Measurements from ENCODE around the gene CD101. TPM values are rescaled to one million over a fixed set of nuclear protein-coding genes. Genes with fewer than 3 reads are reported as not detected.

CD101 gene
- total RNA-seq, 6 donors from 2014 or later, result 3.1 to 50.2 (median 11.7) TPM

- ATAC-seq (ENCODE audit: low FRiP score in 2 of 2), result no peak
- no peak for DNase-seq
- TF ChIP-seq POLR2A (IDR thresholded peaks at IDR 0.05), result no peak
- no peak for TF ChIP-seq EP300 (IDR thresholded peaks at IDR 0.05)
- TF ChIP-seq, protein P1, sequence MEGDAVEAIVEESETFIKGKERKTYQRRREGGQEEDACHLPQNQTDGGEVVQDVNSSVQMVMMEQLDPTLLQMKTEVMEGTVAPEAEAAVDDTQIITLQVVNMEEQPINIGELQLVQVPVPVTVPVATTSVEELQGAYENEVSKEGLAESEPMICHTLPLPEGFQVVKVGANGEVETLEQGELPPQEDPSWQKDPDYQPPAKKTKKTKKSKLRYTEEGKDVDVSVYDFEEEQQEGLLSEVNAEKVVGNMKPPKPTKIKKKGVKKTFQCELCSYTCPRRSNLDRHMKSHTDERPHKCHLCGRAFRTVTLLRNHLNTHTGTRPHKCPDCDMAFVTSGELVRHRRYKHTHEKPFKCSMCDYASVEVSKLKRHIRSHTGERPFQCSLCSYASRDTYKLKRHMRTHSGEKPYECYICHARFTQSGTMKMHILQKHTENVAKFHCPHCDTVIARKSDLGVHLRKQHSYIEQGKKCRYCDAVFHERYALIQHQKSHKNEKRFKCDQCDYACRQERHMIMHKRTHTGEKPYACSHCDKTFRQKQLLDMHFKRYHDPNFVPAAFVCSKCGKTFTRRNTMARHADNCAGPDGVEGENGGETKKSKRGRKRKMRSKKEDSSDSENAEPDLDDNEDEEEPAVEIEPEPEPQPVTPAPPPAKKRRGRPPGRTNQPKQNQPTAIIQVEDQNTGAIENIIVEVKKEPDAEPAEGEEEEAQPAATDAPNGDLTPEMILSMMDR (IDR thresholded peaks at IDR 0.05), result no peak
- Histone ChIP-seq H3K4me3 (no peak overlapping the region), H3K36me3 (no peaks in the 10 kb centered on the region), H3K27me3 (no peaks in the 10 kb centered on the region), H3K27ac (peak overlapping the region in 1 of 4 donors; percentile 12), H3K4me1 (peaks cover 0 to 13% (median 5%) of the 10 kb centered on the region in 4 donors), H3K9me3 (no peaks in the 10 kb centered on the region)
- 76 to 88% methylated on average over 2 of the region's 2 CpGs for WGBS, 2 donors
These were observed 6.1 kb downstream of the CD101 start for GRCh38 chr1:117007719-117008013.

DNA sequence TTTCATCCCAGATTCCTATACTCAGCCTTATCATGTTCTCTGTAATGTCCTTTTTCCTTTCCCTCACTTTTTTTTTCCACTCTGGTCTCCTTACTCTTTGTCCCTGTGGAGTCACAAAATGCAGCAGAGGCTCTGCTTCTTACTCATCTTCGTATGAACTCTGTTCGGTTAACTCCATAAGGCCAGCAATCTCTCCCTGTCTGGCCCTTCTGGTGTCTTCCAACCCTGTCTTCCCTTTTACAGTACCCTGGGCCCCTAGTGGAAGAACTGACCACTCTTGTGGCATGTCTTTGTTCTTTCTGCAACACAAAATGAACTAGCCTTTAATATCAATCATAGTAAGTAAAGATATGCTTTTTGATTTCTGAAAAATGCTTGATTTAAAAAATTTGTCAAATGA, 7.1 kb downstream of the CD101 start:
- Histone ChIP-seq H3K9me3 (no peaks in the 10 kb centered on the region), H3K27me3 (no peaks in the 10 kb centered on the region), H3K4me1 (peaks cover 0 to 13% (median 5%) of the 10 kb centered on the region in 4 donors), H3K36me3 (no peaks in the 10 kb centered on the region), H3K27ac (no peak overlapping the region), H3K4me3 (no peak overlapping the region)
- WGBS, 2 donors, result 72% methylated on average over 2 of the region's 2 CpGs
- ATAC-seq (ENCODE audit: low FRiP score in 2 of 2) (no peak), DNase-seq (no peak)
- TF ChIP-seq EP300 (IDR thresholded peaks at IDR 0.05), result no peak
- TF ChIP-seq, protein P1 (IDR thresholded peaks at IDR 0.05), result no peak
- no peak for TF ChIP-seq POLR2AphosphoS5 (IDR thresholded peaks at IDR 0.05)
- no peak for TF ChIP-seq POLR2A (IDR thresholded peaks at IDR 0.05)

- no peak for TF ChIP-seq EP300 (IDR thresholded peaks at IDR 0.05)
- TF ChIP-seq POLR2A (IDR thresholded peaks at IDR 0.05), result no peak
- no peak for TF ChIP-seq POLR2AphosphoS5 (IDR thresholded peaks at IDR 0.05)
- TF ChIP-seq, protein P1 (IDR thresholded peaks at IDR 0.05), result no peak
- Histone ChIP-seq H3K27ac (peak overlapping the region in 1 of 4 donors; percentile 10), H3K4me3 (no peak overlapping the region), H3K4me1 (peaks cover 0 to 13% (median 5%) of the 10 kb centered on the region in 4 donors), H3K27me3 (no peaks in the 10 kb centered on the region), H3K36me3 (no peaks in the 10 kb centered on the region), H3K9me3 (no peaks in the 10 kb centered on the region)
- 54 to 64% methylated on average over 3 of the region's 3 CpGs for WGBS, 2 donors
- peak in 1 of 2 donors; percentile 35 for DNase-seq
- peak in 1 of 2 donors; percentile 63 for ATAC-seq (ENCODE audit: low FRiP score in 2 of 2)
These were observed 7.6 kb downstream of the CD101 start for GRCh38 chr1:117009132-117009531.

DNA sequence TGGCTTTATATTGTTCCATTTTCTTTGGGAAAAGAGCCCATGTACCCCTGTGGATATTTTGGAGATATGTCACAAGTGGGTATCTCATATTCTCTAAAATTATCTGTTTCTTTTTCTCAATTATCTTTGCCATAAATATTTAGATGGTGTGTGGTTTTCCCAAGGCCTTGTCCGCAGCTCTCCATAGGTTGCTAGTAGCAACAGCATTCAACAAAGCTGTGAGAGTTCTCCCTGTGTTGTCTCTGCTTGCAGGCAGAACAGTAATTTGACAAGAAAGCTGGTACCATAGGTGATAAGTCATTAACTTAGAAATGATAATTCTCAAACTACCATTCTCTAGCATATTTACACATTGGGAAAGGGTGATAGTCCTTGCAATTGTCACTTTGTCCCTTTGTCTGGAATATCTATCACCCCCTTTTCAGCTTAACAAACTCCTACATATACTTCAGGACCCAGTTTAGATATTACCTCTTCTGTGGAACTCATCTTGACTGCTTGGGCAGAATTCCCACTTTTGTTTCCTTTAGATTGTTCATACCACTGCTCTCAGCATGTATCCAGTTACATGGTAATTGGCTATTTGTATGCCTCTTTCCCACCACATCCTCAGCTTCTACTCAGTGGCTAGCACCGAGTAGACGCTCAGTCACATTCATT, 8.9 kb downstream of the CD101 start:
- no peaks in the 10 kb centered on the region for H3K36me3 ChIP-seq
- WGBS, 2 donors, result 90 to 94% methylated on average over 3 of the region's 3 CpGs
- ATAC-seq (ENCODE audit: low FRiP score in 2 of 2), result no peak
- no peak overlapping the region for H3K27ac ChIP-seq
- H3K4me1 ChIP-seq, result peaks cover 0 to 13% (median 5%) of the 10 kb centered on the region in 4 donors
- no peak for TF ChIP-seq EP300 (IDR thresholded peaks at IDR 0.05)
- TF ChIP-seq POLR2AphosphoS5 (IDR thresholded peaks at IDR 0.05), result no peak
- TF ChIP-seq, protein P1 (IDR thresholded peaks at IDR 0.05), result no peak
- no peak for TF ChIP-seq POLR2A (IDR thresholded peaks at IDR 0.05)
- no peak overlapping the region for H3K4me3 ChIP-seq
- H3K27me3 ChIP-seq, result no peaks in the 10 kb centered on the region
- DNase-seq, result no peak
- no peaks in the 10 kb centered on the region for H3K9me3 ChIP-seq

DNA sequence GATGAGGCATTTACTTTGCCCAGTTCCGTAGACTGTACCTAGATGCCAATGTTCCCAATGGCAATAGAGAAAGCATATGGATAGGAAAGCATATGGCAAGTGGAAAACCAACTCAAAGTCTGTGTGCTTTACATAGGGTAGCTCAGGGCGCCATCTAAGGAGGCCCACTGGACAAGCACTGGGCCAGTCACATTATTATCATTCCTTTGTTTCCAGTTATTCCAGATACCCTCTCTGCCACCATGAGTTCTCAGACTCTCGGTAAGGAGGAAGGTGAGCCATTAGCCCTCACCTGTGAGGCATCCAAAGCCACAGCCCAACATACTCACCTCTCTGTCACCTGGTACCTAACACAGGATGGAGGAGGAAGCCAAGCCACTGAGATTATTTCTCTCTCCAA, 9.8 kb downstream of the CD101 start:
- H3K36me3 ChIP-seq, result no peaks in the 10 kb centered on the region
- peaks cover 0 to 13% (median 5%) of the 10 kb centered on the region in 4 donors for H3K4me1 ChIP-seq
- no peak overlapping the region for H3K4me3 ChIP-seq
- DNase-seq, result no peak
- H3K27me3 ChIP-seq, result no peaks in the 10 kb centered on the region
- H3K9me3 ChIP-seq, result no peaks in the 10 kb centered on the region
- WGBS, 2 donors, result 92 to 97% methylated on average over 3 of the region's 3 CpGs
- TF ChIP-seq, protein P1 (IDR thresholded peaks at IDR 0.05), result no peak
- no peak for TF ChIP-seq EP300 (IDR thresholded peaks at IDR 0.05)
- TF ChIP-seq POLR2AphosphoS5 (IDR thresholded peaks at IDR 0.05), result no peak
- no peak for TF ChIP-seq POLR2A (IDR thresholded peaks at IDR 0.05)
- H3K27ac ChIP-seq, result no peak overlapping the region
- no peak for ATAC-seq (ENCODE audit: low FRiP score in 2 of 2)
